GM19455 (cell line): ENCODE data around the gene ANO1.

Experiments
- ATAC-seq: cut with Tn5 transposase; IDR thresholded peaks from one replicate; pipeline ENCODE4 v1.9.1; 2021; ENCODE audit not compliant: unreplicated experiment

ANO1 gene

GRCh38 chr11:70233034-70233433, 154.9 kb downstream of the ANO1 start:
- no peak for ATAC-seq

GRCh38 chr11:70233511-70233934, 155.4 kb downstream of the ANO1 start:
- no peak for ATAC-seq

GRCh38 chr11:70233962-70234361, 155.8 kb downstream of the ANO1 start:
- no peak for ATAC-seq
